Tibial nerve (tissue), 4 donors: ENCODE data around the gene RPTOR. TPM values are rescaled to one million over a fixed set of nuclear protein-coding genes. Genes with fewer than 3 reads are reported as not detected.
A peak's percentile ranks its signal among the peaks of the same experiment; 100 is the strongest.

Experiments
- DNase-seq, 2 donors: peaks; one replicate each; pipeline ENCODE4 v3.0.0-alpha.2; 2019; ENCODE audit warnings: low spot score in 2 of 2
- H3K27ac ChIP-seq, 4 donors: fragments of 200-600 bp; sonication (generic) in 3 of 4; one replicate each; pipeline ENCODE4 v1.5.1; 2017 to 2019; ENCODE audit warnings: mild to moderate bottlenecking in 1 of 4
- H3K27me3 ChIP-seq, 2 donors: fragments of 200-600 bp; sonication (generic) in 1 of 2; one replicate each; pipeline versions ENCODE4 v1.5.1 to v1.6.0; 2017 to 2019
- H3K36me3 ChIP-seq, 3 donors: fragments of 200-600 bp; sonication (generic); one replicate each; pipeline ENCODE4 v1.5.1; 2018 to 2019
- H3K4me1 ChIP-seq, 4 donors: fragments of 200-600 bp; sonication (generic) in 3 of 4; one replicate each; pipeline ENCODE4 v1.5.1; 2017 to 2019
- H3K4me3 ChIP-seq, 4 donors: fragments of 200-600 bp; sonication (generic) in 3 of 4; one replicate each; pipeline ENCODE4 v1.5.1; 2017 to 2019; ENCODE audit warnings: mild to moderate bottlenecking in 1 of 4, moderate library complexity in 1 of 4
- H3K9me3 ChIP-seq, 4 donors: fragments of 200-600 bp; sonication (generic) in 3 of 4; one replicate each; pipeline ENCODE4 v1.5.1; 2017 to 2019
- EP300 ChIP-seq, 2 donors: sonication (generic); formaldehyde crosslinking; IDR thresholded peaks; one replicate each; pipeline ENCODE4 v1.6.1; 2017; ENCODE audit warnings: antibody characterized with exemption in 2 of 2, mild to moderate bottlenecking in 1 of 2
- POLR2A ChIP-seq, 2 donors: fragments of 450-650 bp; IDR thresholded peaks; one replicate each; pipeline ENCODE4 v1.6.1; 2017; ENCODE audit warnings: antibody characterized with exemption in 2 of 2, mild to moderate bottlenecking in 2 of 2, moderate library complexity in 2 of 2
- WGBS, 2 donors: methylation state at CpG; one replicate each; pipeline ENCODE4 v1.1.5; 2018; 5-methylcytosine and 5-hydroxymethylcytosine counted together
- total RNA-seq, 4 donors: library from RNA; depleted of rRNA; stranded (reverse); fragments of >200 nt; gene quantifications; one replicate each; pipeline ENCODE4 v1.1.0, GENCODE V29; 2016
- TF ChIP-seq, protein P1 (sequence below), 5 experiments: fragments of 200-600 bp in 3 of 5; fragments of 450-650 bp in 2 of 5; sonication (generic) in 3 of 5; IDR thresholded peaks; one replicate each; pipeline ENCODE4 v1.5.1; 2016 to 2019; ENCODE audit warnings: antibody characterized with exemption in 5 of 5, mild to moderate bottlenecking in 3 of 5, moderate library complexity in 2 of 5

Gene RPTOR
- total RNA-seq, 4 donors from 2014 or later: 34.7 to 56.4 (median 40.1) TPM

- Histone ChIP-seq H3K27me3 (peaks cover 0 to 44% of the 10 kb centered on the region in 2 donors), H3K4me3 (no peak overlapping the region), H3K4me1 (peaks cover 0 to 40% (median 15%) of the 10 kb centered on the region in 4 donors), H3K27ac (peak overlapping the region in 1 of 4 donors; percentile 0), H3K36me3 (peaks cover 0 to 30% (median 1%) of the 10 kb centered on the region in 3 donors), H3K9me3 (no peaks in the 10 kb centered on the region)
- peak in 1 of 2 donors; percentile 59 for DNase-seq
- TF ChIP-seq, protein P1, sequence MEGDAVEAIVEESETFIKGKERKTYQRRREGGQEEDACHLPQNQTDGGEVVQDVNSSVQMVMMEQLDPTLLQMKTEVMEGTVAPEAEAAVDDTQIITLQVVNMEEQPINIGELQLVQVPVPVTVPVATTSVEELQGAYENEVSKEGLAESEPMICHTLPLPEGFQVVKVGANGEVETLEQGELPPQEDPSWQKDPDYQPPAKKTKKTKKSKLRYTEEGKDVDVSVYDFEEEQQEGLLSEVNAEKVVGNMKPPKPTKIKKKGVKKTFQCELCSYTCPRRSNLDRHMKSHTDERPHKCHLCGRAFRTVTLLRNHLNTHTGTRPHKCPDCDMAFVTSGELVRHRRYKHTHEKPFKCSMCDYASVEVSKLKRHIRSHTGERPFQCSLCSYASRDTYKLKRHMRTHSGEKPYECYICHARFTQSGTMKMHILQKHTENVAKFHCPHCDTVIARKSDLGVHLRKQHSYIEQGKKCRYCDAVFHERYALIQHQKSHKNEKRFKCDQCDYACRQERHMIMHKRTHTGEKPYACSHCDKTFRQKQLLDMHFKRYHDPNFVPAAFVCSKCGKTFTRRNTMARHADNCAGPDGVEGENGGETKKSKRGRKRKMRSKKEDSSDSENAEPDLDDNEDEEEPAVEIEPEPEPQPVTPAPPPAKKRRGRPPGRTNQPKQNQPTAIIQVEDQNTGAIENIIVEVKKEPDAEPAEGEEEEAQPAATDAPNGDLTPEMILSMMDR (IDR thresholded peaks at IDR 0.05): no peak
- TF ChIP-seq EP300 (IDR thresholded peaks at IDR 0.05): peak in 1 of 2 donors; percentile 40
- no peak for TF ChIP-seq POLR2A (IDR thresholded peaks at IDR 0.05)
- WGBS, 2 donors: 48 to 49% methylated on average over 21 of the region's 21 CpGs
Measured at GRCh38 chr17:81002409-81003361, 458.0 kb downstream of the RPTOR start.

GRCh38 chr17:81003711-81004475 is 459.3 kb downstream of the RPTOR start:
- Histone ChIP-seq H3K27ac (no peak overlapping the region), H3K36me3 (peaks cover 0 to 18% (median 0%) of the 10 kb centered on the region in 3 donors), H3K9me3 (no peaks in the 10 kb centered on the region), H3K4me3 (peak overlapping the region; percentile 3 to 50 (median 26)), H3K4me1 (peaks cover 0 to 40% (median 15%) of the 10 kb centered on the region in 4 donors), H3K27me3 (peaks cover 0 to 44% of the 10 kb centered on the region in 2 donors)
- TF ChIP-seq, protein P1 (IDR thresholded peaks at IDR 0.05): no peak
- no peak for TF ChIP-seq POLR2A (IDR thresholded peaks at IDR 0.05)
- WGBS, 2 donors: 4% methylated on average over 26 of the region's 72 CpGs
- DNase-seq: no peak

- peaks cover 0 to 29% (median 13%) of the 10 kb centered on the region in 4 donors for H3K4me1 ChIP-seq
- WGBS, 2 donors: 72 to 77% methylated on average over 10 of the region's 10 CpGs
- no peaks in the 10 kb centered on the region for H3K36me3 ChIP-seq
- no peak overlapping the region for H3K4me3 ChIP-seq
- H3K27ac ChIP-seq: no peak overlapping the region
- peaks cover 0 to 11% (median 0%) of the 10 kb centered on the region in 4 donors for H3K9me3 ChIP-seq
- peaks cover 0 to 44% of the 10 kb centered on the region in 2 donors for H3K27me3 ChIP-seq
- TF ChIP-seq POLR2A (IDR thresholded peaks at IDR 0.05) (no peak), EP300 (IDR thresholded peaks at IDR 0.05) (no peak)
- TF ChIP-seq, protein P1 (IDR thresholded peaks at IDR 0.05): no peak
- DNase-seq: no peak
Measured at GRCh38 chr17:81006891-81007290, 462.3 kb downstream of the RPTOR start.

- Histone ChIP-seq H3K36me3 (no peaks in the 10 kb centered on the region), H3K27me3 (peaks cover 0 to 38% of the 10 kb centered on the region in 2 donors), H3K9me3 (peaks cover 0 to 11% (median 0%) of the 10 kb centered on the region in 4 donors), H3K27ac (no peak overlapping the region), H3K4me1 (peaks cover 0 to 17% (median 10%) of the 10 kb centered on the region in 4 donors), H3K4me3 (no peak overlapping the region)
- no peak for DNase-seq
- TF ChIP-seq EP300 (IDR thresholded peaks at IDR 0.05) (no peak), POLR2A (IDR thresholded peaks at IDR 0.05) (no peak)
- TF ChIP-seq, protein P1 (IDR thresholded peaks at IDR 0.05): no peak
- 76 to 83% methylated on average over 11 of the region's 11 CpGs for WGBS, 2 donors
Measured at GRCh38 chr17:81008140-81008539, 463.5 kb downstream of the RPTOR start.
